Measurements from ENCODE around the gene HAP1.
"Not testable (repeated sequence)": the region's sequence is repeated elsewhere in the genome, so short reads cannot be mapped to it uniquely, and the experiment has no call there.

The HAP1 gene, protein sequence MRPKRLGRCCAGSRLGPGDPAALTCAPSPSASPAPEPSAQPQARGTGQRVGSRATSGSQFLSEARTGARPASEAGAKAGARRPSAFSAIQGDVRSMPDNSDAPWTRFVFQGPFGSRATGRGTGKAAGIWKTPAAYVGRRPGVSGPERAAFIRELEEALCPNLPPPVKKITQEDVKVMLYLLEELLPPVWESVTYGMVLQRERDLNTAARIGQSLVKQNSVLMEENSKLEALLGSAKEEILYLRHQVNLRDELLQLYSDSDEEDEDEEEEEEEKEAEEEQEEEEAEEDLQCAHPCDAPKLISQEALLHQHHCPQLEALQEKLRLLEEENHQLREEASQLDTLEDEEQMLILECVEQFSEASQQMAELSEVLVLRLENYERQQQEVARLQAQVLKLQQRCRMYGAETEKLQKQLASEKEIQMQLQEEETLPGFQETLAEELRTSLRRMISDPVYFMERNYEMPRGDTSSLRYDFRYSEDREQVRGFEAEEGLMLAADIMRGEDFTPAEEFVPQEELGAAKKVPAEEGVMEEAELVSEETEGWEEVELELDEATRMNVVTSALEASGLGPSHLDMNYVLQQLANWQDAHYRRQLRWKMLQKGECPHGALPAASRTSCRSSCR

DNA sequence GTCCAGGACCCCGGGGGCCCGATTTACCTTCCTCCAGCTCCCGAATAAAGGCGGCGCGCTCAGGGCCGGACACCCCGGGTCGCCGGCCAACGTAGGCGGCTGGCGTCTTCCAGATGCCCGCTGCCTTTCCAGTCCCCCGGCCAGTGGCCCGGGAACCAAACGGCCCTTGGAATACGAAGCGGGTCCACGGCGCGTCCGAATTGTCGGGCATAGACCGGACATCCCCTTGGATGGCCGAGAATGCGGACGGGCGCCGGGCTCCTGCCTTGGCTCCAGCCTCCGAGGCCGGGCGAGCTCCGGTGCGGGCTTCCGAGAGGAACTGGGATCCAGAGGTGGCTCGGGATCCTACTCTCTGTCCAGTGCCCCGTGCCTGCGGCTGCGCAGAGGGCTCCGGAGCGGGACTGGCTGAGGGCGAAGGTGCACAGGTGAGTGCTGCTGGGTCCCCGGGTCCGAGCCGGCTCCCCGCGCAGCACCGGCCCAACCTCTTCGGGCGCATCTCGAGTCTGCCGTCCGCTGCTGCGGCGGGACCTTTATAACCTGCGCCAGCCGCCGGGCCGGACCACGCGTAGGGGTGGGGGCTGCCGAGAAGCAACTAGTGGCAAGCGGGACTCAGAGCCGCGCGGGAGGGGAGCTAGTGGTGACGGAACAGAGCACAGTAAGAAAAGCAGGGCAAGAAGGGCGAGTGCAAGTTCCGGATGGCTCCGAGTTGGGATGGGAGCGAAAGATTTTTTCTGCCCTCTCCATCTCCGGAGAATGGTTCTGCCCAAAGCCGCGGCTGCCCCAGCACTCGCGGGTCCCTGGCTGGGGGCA is at the start of gene HAP1:
Gene HAP1, minus strand, starts transcription at position 505 of the 810 bp plus-strand sequence. Its CDS starts 9 bp downstream, at position 496.
- DNase-seq: peak in 1 of 2 experiments; percentile 45

DNA sequence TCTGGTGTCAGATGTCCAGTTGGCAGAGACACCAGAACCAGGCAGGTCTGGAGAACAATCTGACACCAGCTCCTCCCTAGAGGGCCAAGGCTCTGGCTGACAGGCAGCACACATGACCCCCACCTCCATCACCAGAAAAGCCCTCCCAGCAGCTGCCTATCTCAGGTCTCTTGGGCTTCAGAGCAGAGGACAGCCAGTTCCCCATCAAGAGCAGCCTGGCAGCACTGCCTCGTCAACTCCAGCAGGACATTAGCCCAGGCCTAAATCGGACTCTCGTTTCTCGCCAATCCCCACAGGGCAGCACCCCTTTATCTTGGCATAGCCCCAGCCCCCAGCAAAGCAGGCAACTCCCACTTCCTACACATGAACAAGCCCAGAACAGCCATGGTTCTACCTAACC is 47.7 kb upstream of the HAP1 start:
- DNase-seq: no peak

GRCh38 chr17:41781404-41782110 is 47.1 kb upstream of the HAP1 start:
- no peak for DNase-seq

- DNase-seq: no peak
Observed at GRCh38 chr17:41779954-41780353, 45.5 kb upstream of the HAP1 start.

- peak; percentile 27 to 64 for DNase-seq
Observed at GRCh38 chr17:41777574-41778188, 43.2 kb upstream of the HAP1 start.

DNA sequence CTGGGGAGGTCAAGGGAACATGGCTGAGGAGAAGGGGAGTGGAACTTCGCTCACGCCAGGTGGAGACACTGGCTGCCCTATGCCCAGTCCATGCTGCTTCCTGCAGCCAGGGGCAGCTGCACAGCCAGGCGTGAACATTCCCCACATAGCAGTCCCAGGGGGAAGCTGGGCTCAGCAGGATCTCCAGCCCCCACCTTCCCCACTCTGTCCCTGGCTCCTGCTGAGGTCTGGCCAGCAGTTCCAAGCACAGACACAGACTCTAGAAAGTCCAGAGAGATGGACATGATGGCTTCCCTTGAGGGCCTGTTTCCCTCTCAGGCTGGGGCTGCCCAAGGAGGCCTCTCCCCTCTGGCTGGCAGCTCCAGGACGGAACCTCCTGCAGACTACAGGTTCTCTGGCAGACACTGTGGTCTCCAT is 42.7 kb upstream of the HAP1 start:
- no peak for DNase-seq

DNA sequence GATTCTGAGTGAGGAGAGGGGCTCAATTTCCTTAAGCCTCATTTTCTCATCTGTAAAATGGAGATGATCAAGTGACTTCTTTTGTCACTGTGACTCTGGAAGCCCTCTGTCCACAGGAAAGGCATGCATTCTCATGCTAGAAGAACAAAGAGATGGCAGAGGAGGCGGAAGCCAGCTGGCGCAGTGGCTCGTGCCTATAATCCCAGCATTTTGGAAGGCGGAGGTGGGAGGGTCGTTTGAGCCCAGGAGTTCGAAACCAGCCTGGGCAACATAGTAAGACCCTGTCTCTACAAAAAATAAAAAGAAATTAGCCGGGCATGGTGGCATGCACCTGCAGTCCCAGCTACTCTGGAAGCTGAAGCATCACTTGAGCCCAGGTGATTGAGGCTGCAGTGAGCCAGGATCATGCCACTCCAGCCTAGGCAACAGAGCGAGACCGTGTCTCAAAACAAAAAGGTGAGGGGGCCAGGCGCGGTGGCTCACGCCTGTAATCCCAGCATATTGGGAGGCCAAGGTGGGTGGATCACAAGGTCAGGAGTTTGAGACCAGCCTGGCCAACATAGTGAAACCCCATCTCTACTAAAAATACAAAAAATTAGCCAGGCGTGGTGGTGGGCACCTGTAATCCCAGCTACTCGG is 41.9 kb upstream of the HAP1 start:
- not testable (repeated sequence) for DNase-seq

DNA sequence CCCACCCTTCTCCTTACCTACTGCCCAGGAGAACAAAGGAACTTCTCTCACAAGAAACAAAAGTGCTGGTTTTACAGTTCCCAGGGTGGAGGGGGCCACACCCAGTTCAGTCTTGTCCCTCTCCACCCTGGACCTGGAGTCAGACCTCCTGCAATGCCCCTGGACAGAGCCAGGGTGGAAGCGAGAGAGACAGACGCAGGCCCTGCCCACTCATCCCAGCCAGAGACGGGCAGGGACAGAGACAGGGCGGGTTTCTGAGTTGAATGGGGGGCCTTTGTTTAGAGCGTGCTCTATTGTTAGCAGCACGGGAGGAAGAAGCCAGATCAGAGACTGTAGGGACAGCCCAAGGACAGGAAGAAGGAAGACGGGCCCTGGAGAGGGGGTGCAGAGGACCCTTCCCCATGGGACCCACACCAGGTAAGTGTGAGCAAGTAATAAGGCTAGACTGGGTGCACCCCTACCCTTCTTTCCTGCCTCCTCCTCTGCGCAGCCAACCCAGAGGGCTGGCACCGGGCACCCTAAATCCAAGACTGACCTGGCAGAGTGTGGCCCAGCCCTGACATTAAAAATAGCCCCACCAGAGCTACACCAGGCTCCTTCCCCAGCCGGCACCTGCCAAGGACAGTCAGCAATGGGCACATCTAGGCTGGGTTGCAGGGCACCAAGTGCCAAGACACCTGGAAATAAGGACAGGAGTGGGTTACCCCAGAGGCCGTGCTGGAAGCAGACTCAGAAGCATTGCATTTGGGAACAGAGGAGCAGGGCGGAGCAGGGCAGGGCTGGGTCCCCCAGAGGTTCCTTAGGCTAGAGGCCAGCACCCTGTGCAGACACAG is 41.2 kb upstream of the HAP1 start:
- DNase-seq: no peak

- DNase-seq: no peak
Observed at GRCh38 chr17:41773731-41774193, 39.3 kb upstream of the HAP1 start.

- DNase-seq: no peak
Observed at GRCh38 chr17:41773190-41773588, 38.7 kb upstream of the HAP1 start.

DNA sequence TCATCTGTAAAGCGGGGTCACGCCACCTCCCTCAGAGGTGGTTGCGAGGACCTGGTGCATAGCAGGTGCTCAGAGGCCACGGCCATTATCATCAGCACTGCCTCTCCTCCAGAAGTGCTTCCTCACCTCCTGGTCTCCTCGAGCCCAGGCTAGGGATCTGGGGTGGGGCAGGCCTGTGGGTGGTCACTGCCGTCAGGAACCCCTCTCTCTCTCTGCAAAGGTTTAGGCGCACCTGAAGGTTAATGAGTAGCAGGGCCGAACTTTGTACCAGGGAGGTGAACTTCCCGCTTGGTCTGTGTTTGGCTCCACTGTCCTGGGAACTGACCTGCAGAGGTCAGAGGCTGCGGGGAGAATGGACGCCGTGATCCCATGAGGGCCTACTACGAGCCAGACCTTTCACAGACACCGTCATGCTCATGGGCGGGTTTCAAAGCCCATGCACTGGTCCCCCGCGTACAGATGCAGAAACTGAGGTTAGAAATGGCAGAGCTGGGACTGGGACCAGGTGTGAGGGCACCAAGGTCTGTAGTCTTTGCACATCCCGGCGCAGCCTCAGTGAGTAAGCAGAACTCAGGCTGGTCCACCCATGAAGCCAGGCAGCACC is 38.2 kb upstream of the HAP1 start:
- no peak for DNase-seq

DNA sequence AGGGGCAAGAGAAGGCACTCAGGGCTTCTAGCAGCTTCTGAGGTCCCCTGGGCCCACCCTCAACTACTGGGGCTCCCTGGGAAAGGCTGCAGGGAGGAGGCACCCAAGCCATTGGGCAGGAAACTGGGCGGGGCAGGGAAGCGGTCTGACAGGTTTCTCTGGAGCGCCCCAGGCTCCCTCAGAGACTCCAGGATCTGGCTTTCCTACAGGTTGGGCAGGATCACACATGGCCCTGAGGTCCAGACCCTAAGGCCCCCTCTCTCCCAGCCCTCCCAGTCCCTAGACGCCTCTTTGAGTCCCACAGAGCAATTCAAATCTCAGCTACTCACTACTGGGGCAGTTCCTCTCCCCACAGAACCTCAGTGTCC is 37.8 kb upstream of the HAP1 start:
- DNase-seq: no peak

DNA sequence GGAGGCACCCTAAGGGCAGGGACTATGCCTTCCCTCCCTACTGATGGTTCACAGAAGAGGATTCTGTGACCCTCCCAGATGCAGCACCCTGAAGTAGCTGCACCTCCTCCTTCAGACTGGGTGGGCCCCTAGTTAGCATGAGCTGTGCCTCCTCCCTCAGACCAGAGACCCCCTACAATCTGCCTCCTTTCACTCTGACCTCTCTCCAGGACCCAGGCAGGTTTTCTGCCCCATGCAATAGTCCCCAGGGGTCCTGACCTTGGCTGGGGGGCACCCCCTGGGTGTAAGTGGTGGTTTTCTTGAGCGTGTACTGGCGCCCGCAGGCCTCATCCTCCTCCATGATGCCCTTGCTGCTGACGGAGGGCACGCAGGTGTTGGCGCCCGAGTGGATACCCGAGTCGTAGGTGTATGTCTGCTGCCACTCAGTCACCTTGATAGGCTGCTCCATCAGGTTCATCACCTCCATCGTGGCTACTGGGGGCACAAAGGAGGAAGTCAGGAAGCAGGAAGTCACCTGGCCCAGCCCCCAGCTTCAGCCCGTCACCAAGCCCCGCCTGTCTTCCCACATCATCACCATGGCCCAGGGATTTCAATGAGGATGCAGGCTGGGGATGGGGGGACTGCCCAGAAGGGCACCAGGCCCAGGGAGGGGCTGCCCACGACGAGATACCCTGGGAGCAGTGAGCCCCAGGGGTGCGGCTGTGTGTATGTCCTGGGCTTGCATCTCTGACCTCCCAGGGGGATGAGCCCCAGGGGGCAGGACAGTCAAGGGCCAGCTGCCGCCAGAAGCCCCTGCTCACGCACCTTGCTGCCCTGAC is 37.2 kb upstream of the HAP1 start:
- no peak for DNase-seq

GRCh38 chr17:41769985-41770384 is 35.5 kb upstream of the HAP1 start:
- no peak for DNase-seq

GRCh38 chr17:41769346-41769862 is 35.0 kb upstream of the HAP1 start:
- DNase-seq: no peak

DNA sequence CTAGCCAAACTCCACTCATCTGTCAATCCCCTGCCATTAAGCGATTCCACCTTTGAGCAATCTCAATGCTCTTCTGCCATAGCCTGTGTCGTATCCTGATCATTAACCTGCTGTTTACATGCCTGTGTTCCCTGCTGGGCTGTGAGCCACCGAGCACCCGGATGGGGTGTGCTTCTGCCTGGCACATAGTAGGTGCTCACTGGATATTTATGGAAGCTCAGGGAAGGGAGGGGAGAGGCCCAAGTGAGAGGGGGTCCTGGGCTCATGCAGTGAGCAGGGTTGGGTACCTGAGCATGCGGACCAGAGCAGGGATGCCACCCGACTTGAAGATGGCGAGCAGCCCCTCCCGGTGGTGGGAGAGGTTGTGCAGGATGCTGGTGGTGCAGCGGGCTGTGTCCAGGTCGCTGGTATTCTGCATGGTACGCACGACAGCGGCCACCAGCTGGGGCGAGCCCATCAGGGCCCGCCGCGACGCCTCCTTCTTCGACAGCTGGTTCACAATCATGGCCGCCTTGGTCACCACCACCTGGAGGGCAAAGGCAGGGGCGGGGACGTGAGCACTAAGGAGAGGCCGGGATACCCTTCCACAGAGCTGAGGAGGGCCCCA is 34.3 kb upstream of the HAP1 start:
- no peak for DNase-seq

DNA sequence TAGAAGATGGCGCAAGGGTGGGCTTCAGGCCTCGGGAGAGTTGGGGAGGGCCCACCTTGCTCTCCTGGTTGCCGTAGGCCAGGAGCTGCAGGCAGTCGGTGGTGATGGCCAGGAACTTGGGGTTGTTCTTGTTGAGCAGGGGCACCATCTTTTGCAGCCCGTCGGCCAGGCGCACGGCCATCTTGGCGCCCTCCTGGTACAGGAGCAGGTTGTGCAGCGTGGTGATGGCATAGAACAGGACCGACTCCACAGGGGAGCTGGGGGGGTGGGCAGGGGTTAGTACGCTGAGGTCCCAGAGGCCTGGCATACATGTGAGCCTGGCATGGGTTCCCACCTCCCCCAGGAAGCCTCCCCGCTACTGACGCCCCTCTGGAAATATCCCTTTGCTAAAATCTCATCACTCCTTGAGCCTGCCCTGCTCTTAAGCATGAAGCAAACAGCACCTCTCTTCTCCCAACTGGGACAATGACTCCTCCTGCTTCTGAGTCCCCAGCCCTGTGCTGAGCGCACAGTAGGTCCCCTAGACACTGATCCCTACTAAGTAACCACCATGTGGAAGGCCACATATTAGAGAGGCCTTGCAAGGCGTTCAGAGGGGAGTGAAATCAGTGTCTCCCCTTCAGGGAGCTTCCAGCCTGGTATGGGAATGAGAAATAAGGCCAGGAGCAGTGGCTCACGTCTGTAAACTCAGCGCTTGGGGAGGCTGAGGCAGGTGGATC is 33.0 kb upstream of the HAP1 start:
- no peak for DNase-seq

- DNase-seq: no peak
Observed at GRCh38 chr17:41766135-41766534, 31.7 kb upstream of the HAP1 start.
